Testis (tissue), 3 donors: ENCODE measurements around the gene STX18. TPM values are rescaled to one million over a fixed set of nuclear protein-coding genes. Genes with fewer than 3 reads are reported as not detected.

Experiments
- DNase-seq: peaks from one replicate; pipeline ENCODE4 v3.0.0-alpha.2; 2019
- H3K27ac ChIP-seq, 2 donors: fragments of 200-600 bp; sonication (generic); one replicate each; pipeline ENCODE4 v1.5.1; 2019
- H3K27me3 ChIP-seq: fragments of 200-600 bp; sonication (generic); one replicate; pipeline ENCODE4 v1.5.1; 2019
- H3K36me3 ChIP-seq: fragments of 200-600 bp; sonication (generic); one replicate; pipeline ENCODE4 v1.5.1; 2017; ENCODE audit warnings: low read depth; ENCODE audit errors: missing control alignments
- H3K4me1 ChIP-seq: fragments of 200-600 bp; sonication (generic); one replicate; pipeline ENCODE4 v1.5.1; 2019
- H3K4me3 ChIP-seq, 2 donors: fragments of 200-600 bp; sonication (generic); one replicate each; pipeline ENCODE4 v1.5.1; 2017 to 2019
- H3K9me3 ChIP-seq: fragments of 200-600 bp; sonication (generic); one replicate; pipeline ENCODE4 v1.5.1; 2017
- POLR2A ChIP-seq: fragments of 450-650 bp; IDR thresholded peaks from one replicate; pipeline ENCODE4 v1.6.1; 2017; ENCODE audit warnings: antibody characterized with exemption, mild to moderate bottlenecking, moderate library complexity
- WGBS, 2 donors: methylation state at CpG; one replicate each; pipeline ENCODE4 v1.1.5; 2018; 5-methylcytosine and 5-hydroxymethylcytosine counted together
- intact Hi-C: fragments of 100-400 bp; cut with DNase I; formaldehyde crosslinking; loops from one replicate; pipeline ENCODE4 v1.15.1; 2023; ENCODE audit warnings: low total_unique reads
- polyA plus RNA-seq: library from polyadenylated mRNA; stranded (reverse); fragments of 350-450 nt; fragmentation: Illumina TruSeq; extraction: RNeasy Lipid Tissue Mini Kit (QIAGEN cat#74804); gene quantifications from one replicate; pipeline ENCODE4 v1.2.3, GENCODE V29; 2014; ENCODE audit warnings: low read depth, low replicate concordance; ENCODE audit not compliant: insufficient read depth
- total RNA-seq, 2 donors: library from RNA; depleted of rRNA; stranded (reverse); fragments of >200 nt; gene quantifications; one replicate each; pipeline ENCODE4 v1.2.3, GENCODE V29; 2016
- TF ChIP-seq, protein P1 (sequence below), 3 experiments: fragments of 450-650 bp in 2 of 3; fragments of 200-600 bp in 1 of 3; sonication (generic) in 1 of 3; IDR thresholded peaks; one replicate each; pipeline ENCODE4 v1.5.1; 2016 to 2019; ENCODE audit warnings: antibody characterized with exemption in 3 of 3, mild to moderate bottlenecking in 2 of 3, moderate library complexity in 1 of 3

Gene STX18
- total and polyA plus RNA-seq, 3 donors from 2014 or later: 53.5 to 111 (median 55.0) TPM

- Histone ChIP-seq H3K36me3 (no peaks in the 10 kb centered on the region), H3K9me3 (no peaks in the 10 kb centered on the region), H3K27me3 (no peaks in the 10 kb centered on the region), H3K27ac (no peak overlapping the region), H3K4me3 (no peak overlapping the region), H3K4me1 (peaks cover 15% of the 10 kb centered on the region)
- WGBS, 2 donors: 74 to 77% methylated on average over 4 of the region's 4 CpGs
- no peak for TF ChIP-seq POLR2A
- TF ChIP-seq, protein P1, sequence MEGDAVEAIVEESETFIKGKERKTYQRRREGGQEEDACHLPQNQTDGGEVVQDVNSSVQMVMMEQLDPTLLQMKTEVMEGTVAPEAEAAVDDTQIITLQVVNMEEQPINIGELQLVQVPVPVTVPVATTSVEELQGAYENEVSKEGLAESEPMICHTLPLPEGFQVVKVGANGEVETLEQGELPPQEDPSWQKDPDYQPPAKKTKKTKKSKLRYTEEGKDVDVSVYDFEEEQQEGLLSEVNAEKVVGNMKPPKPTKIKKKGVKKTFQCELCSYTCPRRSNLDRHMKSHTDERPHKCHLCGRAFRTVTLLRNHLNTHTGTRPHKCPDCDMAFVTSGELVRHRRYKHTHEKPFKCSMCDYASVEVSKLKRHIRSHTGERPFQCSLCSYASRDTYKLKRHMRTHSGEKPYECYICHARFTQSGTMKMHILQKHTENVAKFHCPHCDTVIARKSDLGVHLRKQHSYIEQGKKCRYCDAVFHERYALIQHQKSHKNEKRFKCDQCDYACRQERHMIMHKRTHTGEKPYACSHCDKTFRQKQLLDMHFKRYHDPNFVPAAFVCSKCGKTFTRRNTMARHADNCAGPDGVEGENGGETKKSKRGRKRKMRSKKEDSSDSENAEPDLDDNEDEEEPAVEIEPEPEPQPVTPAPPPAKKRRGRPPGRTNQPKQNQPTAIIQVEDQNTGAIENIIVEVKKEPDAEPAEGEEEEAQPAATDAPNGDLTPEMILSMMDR (IDR thresholded peaks at IDR 0.05): no peak
- intact Hi-C loops: no loop called here
- no peak for DNase-seq
These were observed 150.0 kb downstream of the STX18 start for GRCh38 chr4:4391866-4392265.

GRCh38 chr4:4390515-4391240, 151.2 kb downstream of the STX18 start:
- H3K27me3 ChIP-seq: no peaks in the 10 kb centered on the region
- no peak overlapping the region for H3K27ac ChIP-seq
- intact Hi-C loops: no loop called here
- H3K9me3 ChIP-seq: no peaks in the 10 kb centered on the region
- TF ChIP-seq, protein P1 (IDR thresholded peaks at IDR 0.05): no peak
- TF ChIP-seq POLR2A: no peak
- H3K36me3 ChIP-seq: no peaks in the 10 kb centered on the region
- peaks cover 19% of the 10 kb centered on the region for H3K4me1 ChIP-seq
- 60 to 62% methylated on average over 9 to 11 of the region's 11 CpGs for WGBS, 2 donors
- DNase-seq: no peak
- no peak overlapping the region for H3K4me3 ChIP-seq

DNA sequence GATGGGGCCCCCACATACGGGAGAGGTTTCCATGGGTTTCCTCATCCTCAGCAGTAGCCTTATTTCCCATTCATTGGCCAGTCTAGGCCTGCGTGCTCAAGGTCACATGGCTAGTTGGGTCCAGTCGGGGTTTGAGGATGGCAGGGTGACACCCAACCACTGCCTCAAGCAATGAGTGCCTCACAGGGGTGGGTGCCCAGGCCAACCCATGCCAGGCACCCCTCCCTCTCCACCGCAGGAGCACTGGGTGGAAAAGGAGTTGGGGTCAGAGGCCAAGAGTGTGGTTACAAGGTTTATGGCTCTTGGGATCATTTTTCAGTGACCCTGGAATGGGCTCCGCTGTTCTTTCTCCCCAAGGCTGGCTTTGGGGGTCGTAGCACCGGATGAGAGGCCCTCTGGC, 151.8 kb downstream of the STX18 start:
- Histone ChIP-seq H3K9me3 (no peaks in the 10 kb centered on the region), H3K27me3 (no peaks in the 10 kb centered on the region), H3K27ac (no peak overlapping the region), H3K36me3 (no peaks in the 10 kb centered on the region), H3K4me1 (peaks cover 19% of the 10 kb centered on the region), H3K4me3 (no peak overlapping the region)
- DNase-seq: no peak
- WGBS, 2 donors: 77 to 79% methylated on average over 7 of the region's 7 CpGs
- TF ChIP-seq, protein P1 (IDR thresholded peaks at IDR 0.05): no peak
- no peak for TF ChIP-seq POLR2A
- intact Hi-C loops: no loop called here

- DNase-seq: no peak
- TF ChIP-seq, protein P1 (IDR thresholded peaks at IDR 0.05): no peak
- no peak for TF ChIP-seq POLR2A
- intact Hi-C loops: no loop called here
- Histone ChIP-seq H3K36me3 (no peaks in the 10 kb centered on the region), H3K4me1 (peaks cover 13% of the 10 kb centered on the region), H3K9me3 (no peaks in the 10 kb centered on the region), H3K27me3 (no peaks in the 10 kb centered on the region), H3K27ac (no peak overlapping the region), H3K4me3 (no peak overlapping the region)
- 31 to 59% methylated on average over 10 to 17 of the region's 18 CpGs for WGBS, 2 donors
These were observed 152.8 kb downstream of the STX18 start for GRCh38 chr4:4388836-4389575.
